Measurements from ENCODE around the gene STPG1.

DNA sequence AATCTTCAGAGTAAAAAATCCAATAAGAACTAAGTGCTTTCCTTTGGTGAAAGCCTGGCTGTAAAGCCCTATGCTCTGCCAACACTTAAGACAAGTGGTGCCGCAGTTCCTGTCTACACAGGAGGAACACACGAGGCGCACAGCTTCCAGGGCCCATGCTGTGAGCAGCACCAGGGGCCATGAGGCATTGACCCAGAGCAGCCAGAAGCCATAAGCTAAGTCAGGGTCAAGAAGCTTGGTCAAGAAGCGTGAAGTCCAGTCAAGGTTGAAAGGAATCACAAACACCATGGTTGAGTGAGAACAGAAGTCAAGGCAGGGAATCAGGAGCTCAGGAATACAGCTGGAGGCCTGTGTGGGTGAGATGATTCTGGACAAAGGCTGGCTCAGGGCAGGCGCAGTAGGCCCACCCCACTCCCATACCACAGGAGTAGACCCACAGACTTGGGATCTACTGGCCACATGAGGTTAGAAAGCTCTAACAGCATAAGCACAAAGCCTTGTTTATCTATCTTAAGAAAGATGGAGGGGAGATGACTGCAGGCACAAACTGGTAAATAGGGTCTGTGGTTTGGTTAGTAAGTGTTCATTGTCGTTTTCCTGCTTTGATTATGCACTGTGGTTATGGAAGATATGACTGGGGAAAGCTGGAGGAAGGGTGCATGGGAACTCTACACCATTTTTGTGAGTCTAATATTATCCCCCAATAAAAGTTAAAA is 46.1 kb upstream of the STPG1 start:
- TF ChIP-seq POLR2AphosphoS5 (IDR thresholded peaks at IDR 0.05) (no peak), EP300 (IDR thresholded peaks at IDR 0.05) (no peak)
- TF ChIP-seq, protein P1, sequence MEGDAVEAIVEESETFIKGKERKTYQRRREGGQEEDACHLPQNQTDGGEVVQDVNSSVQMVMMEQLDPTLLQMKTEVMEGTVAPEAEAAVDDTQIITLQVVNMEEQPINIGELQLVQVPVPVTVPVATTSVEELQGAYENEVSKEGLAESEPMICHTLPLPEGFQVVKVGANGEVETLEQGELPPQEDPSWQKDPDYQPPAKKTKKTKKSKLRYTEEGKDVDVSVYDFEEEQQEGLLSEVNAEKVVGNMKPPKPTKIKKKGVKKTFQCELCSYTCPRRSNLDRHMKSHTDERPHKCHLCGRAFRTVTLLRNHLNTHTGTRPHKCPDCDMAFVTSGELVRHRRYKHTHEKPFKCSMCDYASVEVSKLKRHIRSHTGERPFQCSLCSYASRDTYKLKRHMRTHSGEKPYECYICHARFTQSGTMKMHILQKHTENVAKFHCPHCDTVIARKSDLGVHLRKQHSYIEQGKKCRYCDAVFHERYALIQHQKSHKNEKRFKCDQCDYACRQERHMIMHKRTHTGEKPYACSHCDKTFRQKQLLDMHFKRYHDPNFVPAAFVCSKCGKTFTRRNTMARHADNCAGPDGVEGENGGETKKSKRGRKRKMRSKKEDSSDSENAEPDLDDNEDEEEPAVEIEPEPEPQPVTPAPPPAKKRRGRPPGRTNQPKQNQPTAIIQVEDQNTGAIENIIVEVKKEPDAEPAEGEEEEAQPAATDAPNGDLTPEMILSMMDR (IDR thresholded peaks at IDR 0.05) = no peak
